CD4-positive, alpha-beta T cell (primary cell): ENCODE measurements around the gene TBX15. TPM values are rescaled to one million over a fixed set of nuclear protein-coding genes. Genes with fewer than 3 reads are reported as not detected.

Experiments used
- ATAC-seq: fragments of 200-7000 bp; cut with Tn5 transposase; one replicate; pipeline ENCODE4 v1.10.0; 2022; ENCODE audit warnings: mild to moderate bottlenecking; ENCODE audit not compliant: poor library complexity
- CTCF ChIA-PET: fragments of 350-600 bp; sonication (Branson Sonifier 250); formaldehyde crosslinking; loops from one replicate; lab custom pipeline; 2021; ENCODE audit warnings: antibody characterized with exemption, inconsistent platforms; lab: Charles Lee
- POLR2A ChIA-PET: fragments of 350-600 bp; sonication (Branson Sonifier 250); formaldehyde crosslinking; loops from one replicate; lab custom pipeline; 2021; ENCODE audit warnings: antibody characterized with exemption, inconsistent platforms; lab: Charles Lee
- DNase-seq, 14 experiments: peaks; one replicate each; pipeline ENCODE4 v3.0.0-alpha.2; 2013 to 2020; ENCODE audit warnings: mixed read lengths in 2 of 14
- H3K27ac ChIP-seq, 2 donors: one replicate each; pipeline versions ENCODE4 v1.5.1 to v1.7.0; 2013; ENCODE audit warnings: low read length in 2 of 2, low read depth in 1 of 2, mild to moderate bottlenecking in 1 of 2
- H3K27me3 ChIP-seq, 2 experiments: 1 replicate in 1 of 2; 2 replicates in 1 of 2; pipeline versions ENCODE4 v1.6.1 to v1.7.0; 2013; ENCODE audit warnings: low read length in 2 of 2, control low read depth in 1 of 2, mild to moderate bottlenecking in 1 of 2, moderate library complexity in 1 of 2; ENCODE audit not compliant: insufficient read depth in 2 of 2, control insufficient read depth in 1 of 2
- H3K36me3 ChIP-seq: one replicate; pipeline ENCODE4 v1.6.1; 2013; ENCODE audit warnings: low read length, control low read depth; ENCODE audit not compliant: insufficient read depth
- H3K4me1 ChIP-seq: one replicate; pipeline ENCODE4 v1.6.1; 2013; ENCODE audit warnings: low read length, control low read depth; ENCODE audit not compliant: insufficient read depth
- H3K4me3 ChIP-seq: one replicate; pipeline ENCODE4 v1.5.1; 2013; ENCODE audit warnings: mild to moderate bottlenecking, low read length, moderate library complexity
- H3K9me3 ChIP-seq, 2 experiments: 1 replicate in 1 of 2; 2 replicates in 1 of 2; pipeline versions ENCODE4 v1.6.1 to v1.7.0; 2013; ENCODE audit warnings: low read length in 2 of 2, mild to moderate bottlenecking in 2 of 2, control low read depth in 1 of 2, moderate library complexity in 1 of 2; ENCODE audit not compliant: control insufficient read depth in 1 of 2, insufficient read depth in 1 of 2
- H3K27ac Mint-ChIP-seq: one replicate; pipeline ENCODE4 v1.8.0; 2020; ENCODE audit warnings: mixed read lengths
- H3K27me3 Mint-ChIP-seq: one replicate; pipeline ENCODE4 v1.8.0; 2021; ENCODE audit warnings: mixed read lengths
- H3K36me3 Mint-ChIP-seq: one replicate; pipeline ENCODE4 v1.8.0; 2021; ENCODE audit warnings: low read depth, mixed read lengths
- H3K4me1 Mint-ChIP-seq: one replicate; pipeline ENCODE4 v1.8.0; 2021; ENCODE audit warnings: low read depth, mixed read lengths
- H3K4me3 Mint-ChIP-seq: one replicate; pipeline ENCODE4 v1.8.0; 2020; ENCODE audit warnings: mild to moderate bottlenecking, mixed read lengths
- H3K9me3 Mint-ChIP-seq: one replicate; pipeline ENCODE4 v1.8.0; 2020; ENCODE audit warnings: mixed read lengths
- CTCF ChIP-seq: fragments of 200-600 bp; IDR thresholded peaks from one replicate; pipeline ENCODE4 v1.8.0; 2022; ENCODE audit warnings: antibody characterized with exemption, mild to moderate bottlenecking
- intact Hi-C, 2 experiments: fragments of 100-400 bp; cut with DNase I in 1 of 2; cut with micrococcal nuclease in 1 of 2; formaldehyde crosslinking; loops; one replicate each; pipeline versions ENCODE4 v1.15.1 to v1.9.0; 2023 to 2025; cut with DNase I, micrococcal nuclease
- total RNA-seq, 174 experiments: library from RNA in 2 of 174; stranded (reverse) in 2 of 174; gene quantifications; one replicate each; pipeline ENCODE4 v1.2.3 and lab custom pipeline; 2021 to 2026

Gene TBX15
- total RNA-seq, 2 experiments from 2014 or later, result not detected

- H3K27ac ChIP-seq, result no peak overlapping the region
- peaks cover 16% of the 10 kb centered on the region for H3K4me1 ChIP-seq
- no peaks in the 10 kb centered on the region for H3K36me3 ChIP-seq
- ChIA-PET POLR2A (no interaction called here), CTCF (no interaction called here)
- no peak overlapping the region for H3K4me3 Mint-ChIP-seq
- peaks cover 21% of the 10 kb centered on the region for H3K4me1 Mint-ChIP-seq
- intact Hi-C loops, result no loop called here
- peaks cover 94% of the 10 kb centered on the region for H3K27me3 Mint-ChIP-seq
- H3K9me3 Mint-ChIP-seq, result peaks cover 3% of the 10 kb centered on the region
- H3K27me3 ChIP-seq, result peaks cover 98 to 99% of the 10 kb centered on the region in 2 experiments
- TF ChIP-seq CTCF, result no peak
- no peaks in the 10 kb centered on the region for H3K36me3 Mint-ChIP-seq
- no peak overlapping the region for H3K27ac Mint-ChIP-seq
- ATAC-seq (no peak), DNase-seq (no peak)
- H3K4me3 ChIP-seq, result no peak overlapping the region
- H3K9me3 ChIP-seq, result peaks cover 8 to 82% of the 10 kb centered on the region in 2 experiments
These were observed 516 bp downstream of the TBX15 start for GRCh38 chr1:118987468-118988185.

- peaks cover 16% of the 10 kb centered on the region for H3K4me1 ChIP-seq
- peaks cover 98% of the 10 kb centered on the region in 2 experiments for H3K27me3 ChIP-seq
- H3K4me3 ChIP-seq, result no peak overlapping the region
- Mint-ChIP-seq H3K36me3 (no peaks in the 10 kb centered on the region), H3K27ac (no peak overlapping the region), H3K27me3 (peaks cover 96% of the 10 kb centered on the region), H3K4me1 (peaks cover 21% of the 10 kb centered on the region), H3K9me3 (peaks cover 3% of the 10 kb centered on the region), H3K4me3 (no peak overlapping the region)
- ChIA-PET CTCF (no interaction called here), POLR2A (no interaction called here)
- no peak for TF ChIP-seq CTCF
- peaks cover 3 to 79% of the 10 kb centered on the region in 2 experiments for H3K9me3 ChIP-seq
- DNase-seq, result no peak
- H3K36me3 ChIP-seq, result no peaks in the 10 kb centered on the region
- H3K27ac ChIP-seq, result no peak overlapping the region
- no peak for ATAC-seq
- intact Hi-C loops, result no loop called here
These were observed 1.3 kb downstream of the TBX15 start for GRCh38 chr1:118986555-118987467.

- H3K27ac Mint-ChIP-seq, result no peak overlapping the region
- CTCF ChIA-PET, result no interaction called here
- no peak for ATAC-seq
These were observed 2.2 kb downstream of the TBX15 start for GRCh38 chr1:118985640-118986554.

More at GRCh38 chr1:118985640-118986554, 2.2 kb downstream of the TBX15 start:
- POLR2A ChIA-PET, result no interaction called here
- intact Hi-C loops, result no loop called here
- no peak for DNase-seq
- peaks cover 2% of the 10 kb centered on the region for H3K9me3 Mint-ChIP-seq
- peaks cover 5 to 80% of the 10 kb centered on the region in 2 experiments for H3K9me3 ChIP-seq
- peaks cover 96 to 98% of the 10 kb centered on the region in 2 experiments for H3K27me3 ChIP-seq
- no peaks in the 10 kb centered on the region for H3K36me3 ChIP-seq
- no peak overlapping the region for H3K4me3 ChIP-seq
- peaks cover 21% of the 10 kb centered on the region for H3K4me1 Mint-ChIP-seq
- TF ChIP-seq CTCF, result no peak
- H3K4me1 ChIP-seq, result peaks cover 16% of the 10 kb centered on the region
- H3K27me3 Mint-ChIP-seq, result peaks cover 96% of the 10 kb centered on the region
- peak overlapping the region; percentile 48 for H3K4me3 Mint-ChIP-seq
- H3K36me3 Mint-ChIP-seq, result no peaks in the 10 kb centered on the region
- no peak overlapping the region for H3K27ac ChIP-seq
